Ovary (tissue), 9 donors: ENCODE results near the gene FNDC11. TPM values are rescaled to one million over a fixed set of nuclear protein-coding genes. Genes with fewer than 3 reads are reported as not detected.

Experiments
- DNase-seq, 5 donors: peaks; one replicate each; pipeline ENCODE4 v3.0.0-alpha.2; 2019 to 2020
- H3K27ac ChIP-seq, 2 donors: fragments of 200-600 bp; one replicate each; pipeline versions ENCODE4 v1.5.1 to v1.8.0; 2019 to 2022
- H3K27me3 ChIP-seq: fragments of 200-600 bp; one replicate; pipeline ENCODE4 v1.8.0; 2022
- H3K36me3 ChIP-seq: fragments of 200-600 bp; sonication (generic); one replicate; pipeline ENCODE4 v1.5.1; 2019
- H3K4me1 ChIP-seq: one replicate; pipeline ENCODE4 v1.8.1; 2013; ENCODE audit warnings: mild to moderate bottlenecking, moderate library complexity; ENCODE audit not compliant: insufficient read depth
- H3K4me3 ChIP-seq: fragments of 200-600 bp; sonication (generic); one replicate; pipeline ENCODE4 v1.5.1; 2017
- H3K9me3 ChIP-seq, 2 donors: fragments of 200-600 bp in 1 of 2; sonication (generic) in 1 of 2; one replicate each; pipeline versions ENCODE4 v1.5.1 to v1.8.1; 2013 to 2019; ENCODE audit warnings: mild to moderate bottlenecking in 1 of 2, moderate library complexity in 1 of 2
- CTCF ChIP-seq, 3 donors: fragments of 450-650 bp in 2 of 3; fragments of 200-600 bp in 1 of 3; IDR thresholded peaks; one replicate each; pipeline versions ENCODE4 v1.5.1 to v1.8.0; 2016 to 2022; ENCODE audit warnings: antibody characterized with exemption in 3 of 3, mild to moderate bottlenecking in 1 of 3
- EP300 ChIP-seq: sonication (generic); formaldehyde crosslinking; IDR thresholded peaks from one replicate; pipeline ENCODE4 v1.6.1; 2017; ENCODE audit warnings: antibody characterized with exemption
- POLR2A ChIP-seq: fragments of 450-650 bp; IDR thresholded peaks from one replicate; pipeline ENCODE4 v1.6.1; 2017; ENCODE audit warnings: antibody characterized with exemption, mild to moderate bottlenecking, moderate library complexity
- WGBS, 3 donors: extraction: QIAGEN DNeasy Blood & Tissue Kit in 1 of 3; methylation state at CpG; one replicate each; pipeline versions ENCODE4 v1.1.5 to v1.1.7; 2013 to 2017; 5-methylcytosine and 5-hydroxymethylcytosine counted together
- intact Hi-C, 4 donors: fragments of 100-400 bp; cut with DNase I; formaldehyde crosslinking; loops; one replicate each; pipeline versions ENCODE4 v1.11.0 to v1.15.1; 2022 to 2023
- polyA plus RNA-seq, 2 donors: library from polyadenylated mRNA; stranded (reverse); fragments of 200-250 nt in 1 of 2; fragments of 350-450 nt in 1 of 2; fragmentation: Illumina TruSeq in 1 of 2; extraction: RNeasy Lipid Tissue Mini Kit (QIAGEN cat#74804) in 1 of 2; gene quantifications; one replicate each; pipeline ENCODE4 v1.2.3, GENCODE V29; 2013 to 2014
- total RNA-seq, 7 donors: library from RNA; depleted of rRNA in 2 of 7; stranded (reverse); fragments of >200 nt in 2 of 7; fragmentation: NEBNext Ultra II Directional in 3 of 7; extraction: Animal tissue kit (Norgen Biotek cat#: 25700) in 3 of 7; gene quantifications; one replicate each; pipeline versions ENCODE4 v1.1.0 to v1.2.4, GENCODE V29; 2016 to 2023
- donor health status: DM: no; HTN: no; CAD: no; lungs with moderate emphysema.
- donor health status: DM: no; HTN: no; CAD: no.
- donor health status: Bipolar disorder and iron deficiency.
- donor health status: DM: yes; HTN: yes; CAD: no.
- donor health status: DM: no; HTN: no; CAD: no.
- donor health status: DM: yes; HTN: yes; CAD: no.

The FNDC11 gene
- total and polyA plus RNA-seq, 9 donors = 0.10 to 5.5 (median 0.35) TPM; not detected in 2

DNA sequence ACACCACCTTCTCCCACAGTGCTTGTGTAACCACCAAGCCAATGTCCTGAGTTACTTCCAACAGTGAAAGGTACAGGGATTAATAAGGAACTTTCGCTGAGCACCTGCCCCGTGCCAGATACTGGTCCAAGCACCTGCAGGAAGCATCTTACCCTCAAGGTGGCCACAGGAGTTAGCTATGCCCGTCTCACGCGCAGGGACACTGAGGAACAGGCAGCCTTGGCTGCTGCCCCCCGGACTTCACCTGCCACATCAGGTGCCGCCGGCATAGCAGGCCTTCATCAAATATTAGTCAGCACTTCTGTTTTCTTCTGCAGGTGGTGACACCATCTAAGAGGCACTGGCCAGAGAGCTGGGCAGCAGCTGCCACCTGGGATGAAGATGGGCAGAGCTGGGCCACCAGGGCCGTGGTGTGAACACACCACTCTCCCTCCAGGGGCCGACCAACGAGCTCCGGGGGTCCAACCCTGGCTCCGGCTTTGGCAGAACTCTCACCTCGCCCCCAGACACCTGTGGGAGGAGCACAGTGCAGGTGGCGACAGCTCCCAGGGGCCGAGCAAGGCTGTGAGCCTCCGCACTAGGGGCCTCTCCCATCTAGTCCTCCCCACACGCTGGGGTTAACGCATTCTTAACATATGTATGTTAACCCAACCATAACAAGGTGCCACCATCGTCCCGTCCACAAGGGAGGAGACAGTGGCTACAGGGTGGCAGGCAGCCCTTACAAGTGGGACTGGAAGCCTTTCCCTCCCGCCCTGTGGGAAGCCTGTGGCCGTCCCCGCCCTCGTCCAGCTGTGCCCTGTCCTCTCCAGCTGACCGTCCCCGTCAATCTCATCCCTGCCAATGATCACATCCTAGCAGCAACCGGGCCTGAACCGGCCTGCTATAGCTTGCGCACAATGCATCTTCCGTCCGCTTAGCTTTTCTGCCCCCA is 36.3 kb upstream of the FNDC11 start:
- 89 to 91% (median 90%) methylated on average over 31 to 32 of the region's 32 CpGs for WGBS, 3 donors
- intact Hi-C loops = no loop called here
- H3K36me3 ChIP-seq = no peaks in the 10 kb centered on the region
- H3K9me3 ChIP-seq = no peaks in the 10 kb centered on the region
- no peaks in the 10 kb centered on the region for H3K27me3 ChIP-seq
- no peak overlapping the region for H3K27ac ChIP-seq
- H3K4me1 ChIP-seq = peaks cover 10% of the 10 kb centered on the region
- no peak overlapping the region for H3K4me3 ChIP-seq
- no peak for TF ChIP-seq EP300
- TF ChIP-seq POLR2A = no peak
- TF ChIP-seq CTCF (IDR thresholded peaks at IDR 0.05) = no peak
- DNase-seq = peak in 2 of 5 donors; percentile 23 to 24

- Histone ChIP-seq H3K4me1 (peaks cover 10% of the 10 kb centered on the region), H3K36me3 (no peaks in the 10 kb centered on the region), H3K27me3 (no peaks in the 10 kb centered on the region), H3K27ac (no peak overlapping the region), H3K9me3 (no peaks in the 10 kb centered on the region), H3K4me3 (no peak overlapping the region)
- TF ChIP-seq CTCF (IDR thresholded peaks at IDR 0.05) (no peak), POLR2A (no peak), EP300 (no peak)
- peak in 2 of 5 donors; percentile 42 to 48 for DNase-seq
- intact Hi-C loops = no loop called here
- 66 to 87% (median 73%) methylated on average over 20 of the region's 20 CpGs for WGBS, 3 donors
These were observed 35.6 kb upstream of the FNDC11 start for GRCh38 chr20:63518351-63518861.

- no peak for TF ChIP-seq CTCF (IDR thresholded peaks at IDR 0.05)
- no peak for TF ChIP-seq POLR2A
- no peaks in the 10 kb centered on the region for H3K36me3 ChIP-seq
- peak overlapping the region in 1 of 2 donors; percentile 92 for H3K27ac ChIP-seq
- intact Hi-C loops = no loop called here
- DNase-seq = peak in 3 of 5 donors; percentile 50 to 59 (median 54)
- WGBS, 3 donors = 57 to 76% (median 69%) methylated on average over 31 to 32 of the region's 32 CpGs
- H3K4me3 ChIP-seq = peak overlapping the region; percentile 69
- peaks cover 10% of the 10 kb centered on the region for H3K4me1 ChIP-seq
- H3K9me3 ChIP-seq = no peaks in the 10 kb centered on the region
- H3K27me3 ChIP-seq = no peaks in the 10 kb centered on the region
These were observed 34.9 kb upstream of the FNDC11 start for GRCh38 chr20:63518946-63519667.

- peak in 2 of 3 donors; percentile 35 to 44 for TF ChIP-seq CTCF (IDR thresholded peaks at IDR 0.05)
- TF ChIP-seq POLR2A = no peak
- TF ChIP-seq EP300 = no peak
- H3K4me3 ChIP-seq = peak overlapping the region; percentile 69
- no peaks in the 10 kb centered on the region for H3K9me3 ChIP-seq
- no peaks in the 10 kb centered on the region for H3K36me3 ChIP-seq
- H3K27ac ChIP-seq = peak overlapping the region; percentile 15 to 92
- intact Hi-C loops = no loop called here
- 1% methylated on average over 50 to 72 of the region's 72 CpGs for WGBS, 3 donors
- no peaks in the 10 kb centered on the region for H3K27me3 ChIP-seq
- H3K4me1 ChIP-seq = peaks cover 10% of the 10 kb centered on the region
- DNase-seq = peak; percentile 67 to 82 (median 81)
These were observed 34.1 kb upstream of the FNDC11 start for GRCh38 chr20:63519668-63520503.
